ENCODE data around the gene GDPD4. TPM values are rescaled to one million over a fixed set of nuclear protein-coding genes. Genes with fewer than 3 reads are reported as not detected.
A peak's percentile ranks its signal among the peaks of the same experiment; 100 is the strongest.

GDPD4 gene
- polyA plus RNA-seq, 1 donor, result 0.26 TPM

GRCh38 chr11:77189588-77190210, 111.8 kb downstream of the GDPD4 start:
- DNase-seq, result no peak

DNA sequence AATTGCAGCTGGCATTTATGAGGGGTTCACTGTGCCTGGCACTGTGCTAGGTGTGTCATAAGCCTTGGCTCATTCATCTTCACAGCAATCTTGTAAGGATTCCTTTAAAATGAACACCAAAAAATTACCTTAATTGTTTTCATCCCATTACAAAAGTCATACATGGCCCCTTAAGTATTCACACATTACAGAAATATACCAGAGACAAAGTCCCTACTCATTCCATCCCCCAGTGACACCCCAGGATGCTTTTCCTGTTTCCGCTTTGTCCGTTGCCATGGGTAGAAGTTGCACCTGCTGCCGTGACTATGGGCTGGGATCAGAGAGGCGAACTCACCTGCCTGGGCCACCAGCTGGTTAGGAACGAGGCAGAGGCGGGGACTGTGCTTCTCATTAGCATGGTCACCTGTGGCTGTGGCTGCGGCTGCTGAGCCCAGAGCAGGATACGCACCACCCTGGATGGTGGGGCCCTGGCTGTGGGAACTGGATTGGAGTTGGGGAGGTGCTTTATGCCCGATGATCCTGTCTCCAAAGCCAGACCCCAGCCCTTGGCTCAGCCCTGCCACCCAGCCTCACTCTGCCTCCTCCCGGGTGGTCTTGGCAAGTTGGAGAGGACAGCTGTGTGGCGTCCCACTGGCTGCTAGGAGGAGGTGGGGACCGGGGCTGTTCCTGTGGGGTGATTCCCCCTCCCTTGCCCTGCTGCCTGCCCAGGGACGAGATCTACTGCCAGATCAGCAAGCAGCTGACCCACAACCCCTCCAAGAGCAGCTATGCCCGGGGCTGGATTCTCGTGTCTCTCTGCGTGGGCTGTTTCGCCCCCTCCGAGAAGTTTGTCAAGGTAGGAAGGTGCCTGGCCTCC, 112.6 kb downstream of the GDPD4 start:
- DNase-seq, result no peak

- peak; percentile 84 for DNase-seq
Measured at GRCh38 chr11:77187776-77188632, 113.5 kb downstream of the GDPD4 start.

DNA sequence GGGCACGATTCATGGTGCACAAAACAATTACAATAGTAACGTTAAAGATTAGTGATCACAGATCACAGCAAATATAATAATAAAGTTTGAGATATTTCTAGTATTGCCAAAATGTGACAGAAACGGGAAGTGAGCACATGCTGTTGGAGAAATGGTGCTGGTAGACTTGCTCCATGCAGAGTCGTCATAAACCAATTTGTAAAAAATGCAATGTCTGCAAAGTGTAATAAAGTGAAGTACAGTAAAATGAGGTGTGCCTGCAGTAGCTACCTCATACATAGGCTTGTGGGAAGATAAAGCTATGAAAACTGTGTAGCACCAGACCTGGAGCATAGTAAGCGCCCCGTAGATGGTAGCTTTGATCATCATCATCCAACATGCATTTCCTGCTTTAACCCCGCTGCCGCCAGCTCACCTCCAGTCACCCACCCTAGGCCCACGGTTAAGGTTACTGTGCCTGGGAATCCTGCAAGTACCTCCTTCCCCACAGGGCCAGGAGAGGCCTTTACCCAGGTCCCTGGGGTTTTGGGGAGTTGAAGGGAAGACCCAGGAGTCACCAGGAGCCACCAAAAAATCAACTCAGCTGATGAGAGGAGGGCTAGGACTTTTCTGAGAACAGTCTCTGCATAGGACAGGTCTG, 114.3 kb downstream of the GDPD4 start:
- no peak for DNase-seq

DNA sequence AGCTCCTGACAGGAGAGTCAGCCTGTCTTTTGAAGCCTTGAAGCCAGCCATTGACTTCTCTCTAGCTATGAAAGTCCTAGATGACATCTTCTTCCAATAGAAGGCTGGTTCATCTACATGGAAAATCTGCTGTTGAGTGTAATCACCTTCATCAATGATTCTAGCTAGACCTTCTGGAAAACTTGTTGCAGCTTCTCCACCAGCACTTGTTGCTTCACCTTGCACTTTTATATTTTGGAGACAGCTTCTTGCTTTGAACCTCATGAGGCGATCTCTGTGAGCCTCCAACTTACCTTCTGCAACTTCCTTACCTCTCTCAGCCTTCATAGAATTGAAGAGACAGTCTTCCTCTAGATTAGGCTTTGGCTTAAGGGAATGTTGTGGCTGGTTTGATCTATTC, 115.2 kb downstream of the GDPD4 start:
- DNase-seq, result no peak

GRCh38 chr11:77184136-77184860, 117.2 kb downstream of the GDPD4 start:
- DNase-seq, result no peak

GRCh38 chr11:77183431-77183984, 118.0 kb downstream of the GDPD4 start:
- no peak for DNase-seq

- DNase-seq, result no peak
Measured at GRCh38 chr11:77182542-77183430, 118.7 kb downstream of the GDPD4 start.

GRCh38 chr11:77181799-77182541, 119.5 kb downstream of the GDPD4 start:
- DNase-seq, result no peak

GRCh38 chr11:77181226-77181625, 120.3 kb downstream of the GDPD4 start:
- DNase-seq, result no peak

DNA sequence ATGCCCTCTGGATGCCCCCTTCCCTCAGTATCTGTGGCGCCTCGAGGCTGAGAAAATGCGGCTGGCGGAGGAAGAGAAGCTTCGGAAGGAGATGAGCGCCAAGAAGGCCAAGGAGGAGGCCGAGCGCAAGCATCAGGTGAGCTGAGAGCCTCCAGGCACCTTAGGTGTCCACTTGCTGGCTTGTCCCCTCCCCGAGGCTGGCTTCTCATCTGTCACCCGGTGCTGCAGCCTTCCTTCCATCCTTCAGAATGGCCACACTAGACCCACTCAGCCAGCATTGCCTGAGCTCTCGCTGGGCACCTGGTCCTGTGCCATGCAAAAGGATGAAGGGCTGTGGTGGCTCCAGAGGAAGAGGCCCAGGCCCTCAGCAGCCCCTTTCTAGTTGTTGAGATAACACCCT, 121.1 kb downstream of the GDPD4 start:
- DNase-seq, result no peak

GRCh38 chr11:77179681-77180080, 121.8 kb downstream of the GDPD4 start:
- no peak for DNase-seq

DNA sequence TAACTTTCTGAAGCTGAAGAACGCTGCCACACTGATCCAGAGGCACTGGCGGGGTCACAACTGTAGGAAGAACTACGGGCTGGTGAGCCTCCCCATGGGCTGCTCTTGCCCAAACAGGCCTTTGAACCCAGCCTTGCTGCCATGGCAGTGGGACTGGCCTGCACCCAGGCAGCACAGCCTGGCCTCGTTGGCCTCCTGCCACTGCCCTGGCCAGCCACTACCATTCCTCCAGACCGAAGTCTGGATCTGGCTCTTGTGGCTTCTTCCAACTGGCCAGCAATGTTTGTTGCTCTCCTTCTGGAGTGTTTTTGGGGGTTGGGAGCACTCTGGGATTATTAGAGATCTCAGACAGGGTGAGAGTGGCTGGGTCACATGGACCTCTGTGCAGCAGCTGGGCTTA, 122.4 kb downstream of the GDPD4 start:
- DNase-seq, result no peak

GRCh38 chr11:77178150-77178549, 123.3 kb downstream of the GDPD4 start:
- no peak for DNase-seq

- no peak for DNase-seq
Measured at GRCh38 chr11:77176996-77177395, 124.5 kb downstream of the GDPD4 start.

DNA sequence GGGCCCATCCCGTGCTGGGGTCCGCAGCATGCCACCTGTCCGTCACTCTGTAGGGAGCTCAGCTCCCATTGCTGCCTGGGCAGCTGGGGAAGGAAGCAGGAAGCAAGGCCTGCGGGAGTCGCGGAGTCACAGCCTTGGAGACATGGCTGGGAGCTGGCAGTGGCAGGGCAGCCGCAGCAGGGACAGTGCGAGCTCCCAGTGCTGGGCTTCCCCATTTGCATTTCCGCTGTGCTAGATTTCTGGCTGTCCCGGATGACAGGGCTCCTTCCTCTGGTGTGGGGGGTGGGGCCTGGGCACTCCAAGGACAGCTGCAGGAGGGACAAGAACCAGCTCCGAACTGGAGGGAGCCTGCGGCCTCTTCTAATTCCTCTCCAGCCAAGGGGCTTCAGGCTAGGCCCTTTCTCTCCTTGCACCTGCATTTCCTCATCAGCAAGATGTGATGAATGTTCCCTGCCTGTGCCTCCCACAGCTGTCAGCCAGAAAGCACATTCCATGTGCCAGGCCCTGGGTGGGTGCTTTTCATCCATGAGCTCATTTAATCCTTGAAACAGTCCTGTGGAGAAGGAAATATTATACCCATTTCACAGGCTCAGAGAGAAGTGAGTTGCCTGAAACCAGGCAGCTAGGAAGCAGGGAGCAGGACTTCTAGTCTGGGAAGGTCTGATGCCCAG, 125.5 kb downstream of the GDPD4 start:
- DNase-seq, result no peak

DNA sequence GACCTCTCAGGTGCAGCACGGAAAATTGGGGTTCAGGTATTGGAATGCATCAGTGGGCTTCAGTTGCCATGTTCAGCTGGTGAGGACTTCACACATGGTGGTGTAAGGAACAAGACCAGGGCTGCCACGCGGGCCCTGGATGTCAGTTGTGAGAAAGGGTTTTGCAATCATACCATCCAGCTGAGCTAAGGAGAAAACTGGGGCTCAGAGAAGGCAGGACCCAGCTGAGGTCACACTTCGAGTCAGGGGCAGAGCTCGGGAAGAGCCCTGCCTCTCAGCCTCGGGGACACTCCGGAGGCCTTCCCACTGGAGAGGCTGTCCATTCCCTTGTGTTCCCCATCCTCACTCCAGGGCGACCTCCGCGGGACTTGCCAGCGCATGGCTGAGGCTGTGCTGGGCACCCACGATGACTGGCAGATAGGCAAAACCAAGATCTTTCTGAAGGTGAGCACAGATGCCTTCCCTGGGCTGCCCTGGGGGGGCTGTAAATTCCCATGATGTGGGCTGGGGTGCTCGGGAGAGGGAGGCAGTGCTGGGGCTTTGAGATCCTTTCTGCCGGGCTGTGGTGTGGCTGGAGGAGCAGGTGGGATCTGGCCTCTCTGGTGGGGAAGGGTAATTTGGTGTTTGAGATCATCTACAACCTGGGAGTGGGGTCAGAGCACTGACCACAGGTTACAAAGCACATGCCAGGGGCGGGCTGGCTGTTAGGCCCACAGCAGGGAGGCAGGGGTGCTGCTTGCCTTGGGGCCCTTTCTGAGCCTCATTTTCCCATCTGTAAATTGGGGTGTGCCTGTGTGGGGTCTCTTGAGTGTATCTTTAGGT, 126.3 kb downstream of the GDPD4 start:
- no peak for DNase-seq

GRCh38 chr11:77174559-77174958, 126.9 kb downstream of the GDPD4 start:
- no peak for DNase-seq
